HepG2 (cell line): ENCODE data around the gene RGS10.

Experiments
- EZH2 ChIP-seq: conservative IDR thresholded peaks from 2 replicates; pipeline ENCODE4 v1.6.1; 2012; ENCODE audit warnings: mild to moderate bottlenecking, low read depth, low read length, moderate library complexity
- FOXM1 ChIP-seq: sonication (generic); formaldehyde crosslinking; IDR thresholded peaks from 2 replicates; pipeline ENCODE4 v1.5.0; 2020; ENCODE audit warnings: missing genetic modification reagents
- MXI1 ChIP-seq: IDR thresholded peaks from 3 replicates; pipeline ENCODE4 v1.6.1; 2012; ENCODE audit warnings: low read depth, low read length, inconsistent platforms, borderline replicate concordance
- NFYB ChIP-seq: sonication (generic); formaldehyde crosslinking; IDR thresholded peaks from 2 replicates; pipeline ENCODE4 v1.4.0; 2020; ENCODE audit warnings: missing genetic modification reagents
- SALL2 ChIP-seq: sonication (generic); formaldehyde crosslinking; IDR thresholded peaks from 2 replicates; pipeline ENCODE4 v1.8.1; 2023; ENCODE audit warnings: mild to moderate bottlenecking, missing genetic modification reagents, inconsistent platforms
- ZBTB20 ChIP-seq: sonication (generic); formaldehyde crosslinking; IDR thresholded peaks from 2 replicates; pipeline ENCODE4 v1.8.1; 2023; ENCODE audit warnings: missing genetic modification reagents, low read depth, mild to moderate bottlenecking, borderline replicate concordance
- ZFAT ChIP-seq: sonication (generic); formaldehyde crosslinking; conservative IDR thresholded peaks from 2 replicates; pipeline ENCODE4 v1.8.1; 2023; ENCODE audit warnings: missing genetic modification reagents, inconsistent platforms
- ZNF44 ChIP-seq: sonication (generic); formaldehyde crosslinking; IDR thresholded peaks from 2 replicates; pipeline ENCODE4 v1.5.1; 2020; ENCODE audit warnings: mild to moderate bottlenecking, missing genetic modification reagents
- TF ChIP-seq, protein P1 (sequence below): IDR thresholded peaks from 2 replicates; pipeline ENCODE4 v1.6.1; 2018; ENCODE audit warnings: missing genetic modification reagents, mild to moderate bottlenecking, missing compliant biosample characterization
- TF ChIP-seq, protein P2 (sequence below): sonication (generic); formaldehyde crosslinking; IDR thresholded peaks from 2 replicates; pipeline ENCODE4 v1.4.0; 2020; ENCODE audit warnings: missing genetic modification reagents, borderline replicate concordance
- TF ChIP-seq, protein P3 (sequence below): sonication (generic); formaldehyde crosslinking; IDR thresholded peaks from 2 replicates; pipeline ENCODE4 v1.4.0; 2020; ENCODE audit warnings: missing genetic modification reagents, mild to moderate bottlenecking, borderline replicate concordance
- TF ChIP-seq, protein P4 (sequence below): sonication (generic); formaldehyde crosslinking; IDR thresholded peaks from 2 replicates; pipeline ENCODE4 v1.5.0; 2020; ENCODE audit warnings: mild to moderate bottlenecking, missing genetic modification reagents, moderate library complexity
- TF ChIP-seq, protein P5 (sequence below): sonication (generic); formaldehyde crosslinking; IDR thresholded peaks from 2 replicates; pipeline ENCODE4 v1.4.0; 2020; ENCODE audit warnings: missing genetic modification reagents

DNA sequence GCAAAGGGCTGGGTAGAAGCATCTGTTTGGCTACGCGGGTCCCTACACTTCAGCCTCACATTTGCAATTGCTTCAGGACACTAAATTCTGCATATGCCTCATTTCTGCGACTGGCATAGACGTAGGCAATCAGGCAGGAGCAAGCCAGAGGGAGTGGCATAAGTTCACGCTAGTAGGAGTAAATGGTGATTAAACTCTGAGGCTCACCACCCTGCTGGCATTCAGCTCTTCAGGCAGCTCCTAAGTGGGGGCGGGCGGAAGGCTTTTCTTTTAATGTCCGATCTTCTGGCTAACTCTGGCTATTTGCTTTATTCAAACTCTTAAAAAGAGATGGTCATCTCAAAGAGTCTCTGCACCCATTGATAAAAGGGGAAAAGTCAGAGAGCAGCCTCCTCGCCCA, 45.3 kb downstream of the RGS10 start:
- TF ChIP-seq MXI1 (no peak), ZFAT (CRISPR knock-in tag) (no peak), FOXM1 (CRISPR knock-in tag) (no peak), EZH2 (no peak), ZNF44 (CRISPR knock-in tag) (no peak), ZBTB20 (CRISPR knock-in tag) (no peak), NFYB (no peak), SALL2 (CRISPR knock-in tag) (no peak)
- TF ChIP-seq, protein P1, sequence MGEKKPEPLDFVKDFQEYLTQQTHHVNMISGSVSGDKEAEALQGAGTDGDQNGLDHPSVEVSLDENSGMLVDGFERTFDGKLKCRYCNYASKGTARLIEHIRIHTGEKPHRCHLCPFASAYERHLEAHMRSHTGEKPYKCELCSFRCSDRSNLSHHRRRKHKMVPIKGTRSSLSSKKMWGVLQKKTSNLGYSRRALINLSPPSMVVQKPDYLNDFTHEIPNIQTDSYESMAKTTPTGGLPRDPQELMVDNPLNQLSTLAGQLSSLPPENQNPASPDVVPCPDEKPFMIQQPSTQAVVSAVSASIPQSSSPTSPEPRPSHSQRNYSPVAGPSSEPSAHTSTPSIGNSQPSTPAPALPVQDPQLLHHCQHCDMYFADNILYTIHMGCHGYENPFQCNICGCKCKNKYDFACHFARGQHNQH (CRISPR knock-in tag): no peak
- TF ChIP-seq, protein P2, sequence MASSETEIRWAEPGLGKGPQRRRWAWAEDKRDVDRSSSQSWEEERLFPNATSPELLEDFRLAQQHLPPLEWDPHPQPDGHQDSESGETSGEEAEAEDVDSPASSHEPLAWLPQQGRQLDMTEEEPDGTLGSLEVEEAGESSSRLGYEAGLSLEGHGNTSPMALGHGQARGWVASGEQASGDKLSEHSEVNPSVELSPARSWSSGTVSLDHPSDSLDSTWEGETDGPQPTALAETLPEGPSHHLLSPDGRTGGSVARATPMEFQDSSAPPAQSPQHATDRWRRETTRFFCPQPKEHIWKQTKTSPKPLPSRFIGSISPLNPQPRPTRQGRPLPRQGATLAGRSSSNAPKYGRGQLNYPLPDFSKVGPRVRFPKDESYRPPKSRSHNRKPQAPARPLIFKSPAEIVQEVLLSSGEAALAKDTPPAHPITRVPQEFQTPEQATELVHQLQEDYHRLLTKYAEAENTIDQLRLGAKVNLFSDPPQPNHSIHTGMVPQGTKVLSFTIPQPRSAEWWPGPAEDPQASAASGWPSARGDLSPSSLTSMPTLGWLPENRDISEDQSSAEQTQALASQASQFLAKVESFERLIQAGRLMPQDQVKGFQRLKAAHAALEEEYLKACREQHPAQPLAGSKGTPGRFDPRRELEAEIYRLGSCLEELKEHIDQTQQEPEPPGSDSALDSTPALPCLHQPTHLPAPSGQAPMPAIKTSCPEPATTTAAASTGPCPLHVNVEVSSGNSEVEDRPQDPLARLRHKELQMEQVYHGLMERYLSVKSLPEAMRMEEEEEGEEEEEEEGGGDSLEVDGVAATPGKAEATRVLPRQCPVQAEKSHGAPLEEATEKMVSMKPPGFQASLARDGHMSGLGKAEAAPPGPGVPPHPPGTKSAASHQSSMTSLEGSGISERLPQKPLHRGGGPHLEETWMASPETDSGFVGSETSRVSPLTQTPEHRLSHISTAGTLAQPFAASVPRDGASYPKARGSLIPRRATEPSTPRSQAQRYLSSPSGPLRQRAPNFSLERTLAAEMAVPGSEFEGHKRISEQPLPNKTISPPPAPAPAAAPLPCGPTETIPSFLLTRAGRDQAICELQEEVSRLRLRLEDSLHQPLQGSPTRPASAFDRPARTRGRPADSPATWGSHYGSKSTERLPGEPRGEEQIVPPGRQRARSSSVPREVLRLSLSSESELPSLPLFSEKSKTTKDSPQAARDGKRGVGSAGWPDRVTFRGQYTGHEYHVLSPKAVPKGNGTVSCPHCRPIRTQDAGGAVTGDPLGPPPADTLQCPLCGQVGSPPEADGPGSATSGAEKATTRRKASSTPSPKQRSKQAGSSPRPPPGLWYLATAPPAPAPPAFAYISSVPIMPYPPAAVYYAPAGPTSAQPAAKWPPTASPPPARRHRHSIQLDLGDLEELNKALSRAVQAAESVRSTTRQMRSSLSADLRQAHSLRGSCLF: no peak
- TF ChIP-seq, protein P3, sequence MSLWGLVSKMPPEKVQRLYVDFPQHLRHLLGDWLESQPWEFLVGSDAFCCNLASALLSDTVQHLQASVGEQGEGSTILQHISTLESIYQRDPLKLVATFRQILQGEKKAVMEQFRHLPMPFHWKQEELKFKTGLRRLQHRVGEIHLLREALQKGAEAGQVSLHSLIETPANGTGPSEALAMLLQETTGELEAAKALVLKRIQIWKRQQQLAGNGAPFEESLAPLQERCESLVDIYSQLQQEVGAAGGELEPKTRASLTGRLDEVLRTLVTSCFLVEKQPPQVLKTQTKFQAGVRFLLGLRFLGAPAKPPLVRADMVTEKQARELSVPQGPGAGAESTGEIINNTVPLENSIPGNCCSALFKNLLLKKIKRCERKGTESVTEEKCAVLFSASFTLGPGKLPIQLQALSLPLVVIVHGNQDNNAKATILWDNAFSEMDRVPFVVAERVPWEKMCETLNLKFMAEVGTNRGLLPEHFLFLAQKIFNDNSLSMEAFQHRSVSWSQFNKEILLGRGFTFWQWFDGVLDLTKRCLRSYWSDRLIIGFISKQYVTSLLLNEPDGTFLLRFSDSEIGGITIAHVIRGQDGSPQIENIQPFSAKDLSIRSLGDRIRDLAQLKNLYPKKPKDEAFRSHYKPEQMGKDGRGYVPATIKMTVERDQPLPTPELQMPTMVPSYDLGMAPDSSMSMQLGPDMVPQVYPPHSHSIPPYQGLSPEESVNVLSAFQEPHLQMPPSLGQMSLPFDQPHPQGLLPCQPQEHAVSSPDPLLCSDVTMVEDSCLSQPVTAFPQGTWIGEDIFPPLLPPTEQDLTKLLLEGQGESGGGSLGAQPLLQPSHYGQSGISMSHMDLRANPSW: no peak
- TF ChIP-seq, protein P4, sequence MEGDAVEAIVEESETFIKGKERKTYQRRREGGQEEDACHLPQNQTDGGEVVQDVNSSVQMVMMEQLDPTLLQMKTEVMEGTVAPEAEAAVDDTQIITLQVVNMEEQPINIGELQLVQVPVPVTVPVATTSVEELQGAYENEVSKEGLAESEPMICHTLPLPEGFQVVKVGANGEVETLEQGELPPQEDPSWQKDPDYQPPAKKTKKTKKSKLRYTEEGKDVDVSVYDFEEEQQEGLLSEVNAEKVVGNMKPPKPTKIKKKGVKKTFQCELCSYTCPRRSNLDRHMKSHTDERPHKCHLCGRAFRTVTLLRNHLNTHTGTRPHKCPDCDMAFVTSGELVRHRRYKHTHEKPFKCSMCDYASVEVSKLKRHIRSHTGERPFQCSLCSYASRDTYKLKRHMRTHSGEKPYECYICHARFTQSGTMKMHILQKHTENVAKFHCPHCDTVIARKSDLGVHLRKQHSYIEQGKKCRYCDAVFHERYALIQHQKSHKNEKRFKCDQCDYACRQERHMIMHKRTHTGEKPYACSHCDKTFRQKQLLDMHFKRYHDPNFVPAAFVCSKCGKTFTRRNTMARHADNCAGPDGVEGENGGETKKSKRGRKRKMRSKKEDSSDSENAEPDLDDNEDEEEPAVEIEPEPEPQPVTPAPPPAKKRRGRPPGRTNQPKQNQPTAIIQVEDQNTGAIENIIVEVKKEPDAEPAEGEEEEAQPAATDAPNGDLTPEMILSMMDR (CRISPR knock-in tag): no peak
- TF ChIP-seq, protein P5, sequence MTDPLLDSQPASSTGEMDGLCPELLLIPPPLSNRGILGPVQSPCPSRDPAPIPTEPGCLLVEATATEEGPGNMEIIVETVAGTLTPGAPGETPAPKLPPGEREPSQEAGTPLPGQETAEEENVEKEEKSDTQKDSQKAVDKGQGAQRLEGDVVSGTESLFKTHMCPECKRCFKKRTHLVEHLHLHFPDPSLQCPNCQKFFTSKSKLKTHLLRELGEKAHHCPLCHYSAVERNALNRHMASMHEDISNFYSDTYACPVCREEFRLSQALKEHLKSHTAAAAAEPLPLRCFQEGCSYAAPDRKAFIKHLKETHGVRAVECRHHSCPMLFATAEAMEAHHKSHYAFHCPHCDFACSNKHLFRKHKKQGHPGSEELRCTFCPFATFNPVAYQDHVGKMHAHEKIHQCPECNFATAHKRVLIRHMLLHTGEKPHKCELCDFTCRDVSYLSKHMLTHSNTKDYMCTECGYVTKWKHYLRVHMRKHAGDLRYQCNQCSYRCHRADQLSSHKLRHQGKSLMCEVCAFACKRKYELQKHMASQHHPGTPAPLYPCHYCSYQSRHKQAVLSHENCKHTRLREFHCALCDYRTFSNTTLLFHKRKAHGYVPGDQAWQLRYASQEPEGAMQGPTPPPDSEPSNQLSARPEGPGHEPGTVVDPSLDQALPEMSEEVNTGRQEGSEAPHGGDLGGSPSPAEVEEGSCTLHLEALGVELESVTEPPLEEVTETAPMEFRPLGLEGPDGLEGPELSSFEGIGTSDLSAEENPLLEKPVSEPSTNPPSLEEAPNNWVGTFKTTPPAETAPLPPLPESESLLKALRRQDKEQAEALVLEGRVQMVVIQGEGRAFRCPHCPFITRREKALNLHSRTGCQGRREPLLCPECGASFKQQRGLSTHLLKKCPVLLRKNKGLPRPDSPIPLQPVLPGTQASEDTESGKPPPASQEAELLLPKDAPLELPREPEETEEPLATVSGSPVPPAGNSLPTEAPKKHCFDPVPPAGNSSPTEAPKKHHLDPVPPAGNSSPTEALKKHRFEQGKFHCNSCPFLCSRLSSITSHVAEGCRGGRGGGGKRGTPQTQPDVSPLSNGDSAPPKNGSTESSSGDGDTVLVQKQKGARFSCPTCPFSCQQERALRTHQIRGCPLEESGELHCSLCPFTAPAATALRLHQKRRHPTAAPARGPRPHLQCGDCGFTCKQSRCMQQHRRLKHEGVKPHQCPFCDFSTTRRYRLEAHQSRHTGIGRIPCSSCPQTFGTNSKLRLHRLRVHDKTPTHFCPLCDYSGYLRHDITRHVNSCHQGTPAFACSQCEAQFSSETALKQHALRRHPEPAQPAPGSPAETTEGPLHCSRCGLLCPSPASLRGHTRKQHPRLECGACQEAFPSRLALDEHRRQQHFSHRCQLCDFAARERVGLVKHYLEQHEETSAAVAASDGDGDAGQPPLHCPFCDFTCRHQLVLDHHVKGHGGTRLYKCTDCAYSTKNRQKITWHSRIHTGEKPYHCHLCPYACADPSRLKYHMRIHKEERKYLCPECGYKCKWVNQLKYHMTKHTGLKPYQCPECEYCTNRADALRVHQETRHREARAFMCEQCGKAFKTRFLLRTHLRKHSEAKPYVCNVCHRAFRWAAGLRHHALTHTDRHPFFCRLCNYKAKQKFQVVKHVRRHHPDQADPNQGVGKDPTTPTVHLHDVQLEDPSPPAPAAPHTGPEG: no peak
